ENCODE results near the gene OOSP1.

DNA sequence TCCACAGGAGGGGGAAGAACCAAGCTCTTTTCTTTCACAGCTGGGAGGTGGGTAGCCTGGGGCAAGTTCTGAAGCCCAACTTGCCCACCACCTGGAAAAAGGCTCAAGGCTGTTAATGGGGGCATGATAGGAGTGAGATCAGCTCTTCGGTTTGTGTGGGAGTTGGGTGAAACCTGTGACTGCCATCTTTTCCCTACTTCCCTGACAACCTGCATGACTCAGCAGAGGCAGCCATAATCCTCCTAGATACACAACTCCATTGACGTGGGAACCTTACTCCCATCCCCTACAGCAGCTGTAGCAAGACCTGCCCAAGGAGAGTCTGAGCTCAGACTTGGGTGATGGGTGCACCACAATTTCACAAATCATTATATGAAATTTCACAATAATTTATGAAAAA, 65.5 kb downstream of the OOSP1 start:
- TF ChIP-seq, protein P1, sequence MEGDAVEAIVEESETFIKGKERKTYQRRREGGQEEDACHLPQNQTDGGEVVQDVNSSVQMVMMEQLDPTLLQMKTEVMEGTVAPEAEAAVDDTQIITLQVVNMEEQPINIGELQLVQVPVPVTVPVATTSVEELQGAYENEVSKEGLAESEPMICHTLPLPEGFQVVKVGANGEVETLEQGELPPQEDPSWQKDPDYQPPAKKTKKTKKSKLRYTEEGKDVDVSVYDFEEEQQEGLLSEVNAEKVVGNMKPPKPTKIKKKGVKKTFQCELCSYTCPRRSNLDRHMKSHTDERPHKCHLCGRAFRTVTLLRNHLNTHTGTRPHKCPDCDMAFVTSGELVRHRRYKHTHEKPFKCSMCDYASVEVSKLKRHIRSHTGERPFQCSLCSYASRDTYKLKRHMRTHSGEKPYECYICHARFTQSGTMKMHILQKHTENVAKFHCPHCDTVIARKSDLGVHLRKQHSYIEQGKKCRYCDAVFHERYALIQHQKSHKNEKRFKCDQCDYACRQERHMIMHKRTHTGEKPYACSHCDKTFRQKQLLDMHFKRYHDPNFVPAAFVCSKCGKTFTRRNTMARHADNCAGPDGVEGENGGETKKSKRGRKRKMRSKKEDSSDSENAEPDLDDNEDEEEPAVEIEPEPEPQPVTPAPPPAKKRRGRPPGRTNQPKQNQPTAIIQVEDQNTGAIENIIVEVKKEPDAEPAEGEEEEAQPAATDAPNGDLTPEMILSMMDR (IDR thresholded peaks at IDR 0.05; ENCODE audit: extremely low read depth in 1 of 2, insufficient read depth in 1 of 2, low read depth in 1 of 2, low read length in 2 of 2) = no peak
- TF ChIP-seq FOS (IDR thresholded peaks at IDR 0.05; ENCODE audit: borderline replicate concordance, insufficient read depth, low read length) (no peak), GATA2 (IDR thresholded peaks at IDR 0.05; ENCODE audit: insufficient read depth, insufficient read length, low read depth, low read length) (no peak), EZH2 (IDR thresholded peaks at IDR 0.05; ENCODE audit: borderline replicate concordance, low read depth, low read length, severe bottlenecking) (no peak), JUN (IDR thresholded peaks at IDR 0.05; ENCODE audit: borderline replicate concordance, insufficient read depth, insufficient read length, low read depth) (no peak)
- TF ChIP-seq, protein P2, sequence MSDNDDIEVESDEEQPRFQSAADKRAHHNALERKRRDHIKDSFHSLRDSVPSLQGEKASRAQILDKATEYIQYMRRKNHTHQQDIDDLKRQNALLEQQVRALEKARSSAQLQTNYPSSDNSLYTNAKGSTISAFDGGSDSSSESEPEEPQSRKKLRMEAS (IDR thresholded peaks at IDR 0.05; ENCODE audit: insufficient read depth, insufficient read length) = no peak

Measured in endothelial cell of umbilical vein (primary cell).